Upper lobe of right lung (tissue), 1 donor: Measurements from ENCODE around the gene HOGA1. TPM values are rescaled to one million over a fixed set of nuclear protein-coding genes. Genes with fewer than 3 reads are reported as not detected.

Experiments used
- ATAC-seq: fragments of 200-7000 bp; cut with Tn5 transposase; one replicate; pipeline ENCODE4 v1.9.1; 2020; ENCODE audit warnings: mild to moderate bottlenecking, moderate library complexity
- DNase-seq: peaks from one replicate; pipeline ENCODE4 v3.0.0-alpha.2; 2020
- H3K27ac ChIP-seq: fragments of 200-600 bp; one replicate; pipeline ENCODE4 v1.8.0; 2022
- H3K27me3 ChIP-seq: fragments of 200-600 bp; one replicate; pipeline ENCODE4 v1.8.0; 2022; ENCODE audit warnings: mild to moderate bottlenecking
- H3K36me3 ChIP-seq: fragments of 200-600 bp; one replicate; pipeline ENCODE4 v1.8.0; 2022
- H3K4me1 ChIP-seq: fragments of 200-600 bp; one replicate; pipeline ENCODE4 v1.8.0; 2022
- H3K4me3 ChIP-seq: fragments of 200-600 bp; one replicate; pipeline ENCODE4 v1.8.0; 2022; ENCODE audit warnings: mild to moderate bottlenecking
- H3K9me3 ChIP-seq: fragments of 200-600 bp; one replicate; pipeline ENCODE4 v1.8.0; 2022
- CTCF ChIP-seq: fragments of 200-600 bp; IDR thresholded peaks from one replicate; pipeline ENCODE4 v1.8.0; 2022; ENCODE audit warnings: antibody characterized with exemption
- intact Hi-C: fragments of 100-400 bp; cut with DNase I; formaldehyde crosslinking; loops from one replicate; pipeline ENCODE4 v1.11.0; 2022
- total RNA-seq: library from RNA; stranded (reverse); fragmentation: NEBNext Ultra II Directional; extraction: Animal tissue kit (Norgen Biotek cat#: 25700); gene quantifications from one replicate; pipeline ENCODE4 v1.2.1, GENCODE V29; 2021
- donor health status: DM: no; HTN: yes; CAD: no; lungs with severe emphysema.

HOGA1 gene
- total RNA-seq, 1 donor from 2014 or later, result 2.3 TPM

- no peak overlapping the region for H3K27ac ChIP-seq
- no peaks in the 10 kb centered on the region for H3K36me3 ChIP-seq
- no peak for TF ChIP-seq CTCF
- no peaks in the 10 kb centered on the region for H3K4me1 ChIP-seq
- intact Hi-C loops, result no loop called here
- ATAC-seq (no peak), DNase-seq (no peak)
- no peaks in the 10 kb centered on the region for H3K9me3 ChIP-seq
- H3K4me3 ChIP-seq, result no peak overlapping the region
- H3K27me3 ChIP-seq, result no peaks in the 10 kb centered on the region
Measured at GRCh38 chr10:97590082-97590747, 6.0 kb downstream of the HOGA1 start.

- no peaks in the 10 kb centered on the region for H3K36me3 ChIP-seq
- no peak for TF ChIP-seq CTCF
- no peak for DNase-seq
- no peaks in the 10 kb centered on the region for H3K27me3 ChIP-seq
- no peak overlapping the region for H3K27ac ChIP-seq
- intact Hi-C loops, result no loop called here
- H3K4me3 ChIP-seq, result no peak overlapping the region
- ATAC-seq, result no peak
- no peaks in the 10 kb centered on the region for H3K9me3 ChIP-seq
- H3K4me1 ChIP-seq, result no peaks in the 10 kb centered on the region
Measured at GRCh38 chr10:97590748-97591495, 6.7 kb downstream of the HOGA1 start.

GRCh38 chr10:97593421-97593820, 9.2 kb downstream of the HOGA1 start:
- TF ChIP-seq CTCF, result no peak
- Histone ChIP-seq H3K4me1 (no peaks in the 10 kb centered on the region), H3K4me3 (no peak overlapping the region), H3K27ac (no peak overlapping the region), H3K27me3 (no peaks in the 10 kb centered on the region), H3K9me3 (no peaks in the 10 kb centered on the region), H3K36me3 (no peaks in the 10 kb centered on the region)
- ATAC-seq (no peak), DNase-seq (no peak)
- intact Hi-C loops, result no loop called here

DNA sequence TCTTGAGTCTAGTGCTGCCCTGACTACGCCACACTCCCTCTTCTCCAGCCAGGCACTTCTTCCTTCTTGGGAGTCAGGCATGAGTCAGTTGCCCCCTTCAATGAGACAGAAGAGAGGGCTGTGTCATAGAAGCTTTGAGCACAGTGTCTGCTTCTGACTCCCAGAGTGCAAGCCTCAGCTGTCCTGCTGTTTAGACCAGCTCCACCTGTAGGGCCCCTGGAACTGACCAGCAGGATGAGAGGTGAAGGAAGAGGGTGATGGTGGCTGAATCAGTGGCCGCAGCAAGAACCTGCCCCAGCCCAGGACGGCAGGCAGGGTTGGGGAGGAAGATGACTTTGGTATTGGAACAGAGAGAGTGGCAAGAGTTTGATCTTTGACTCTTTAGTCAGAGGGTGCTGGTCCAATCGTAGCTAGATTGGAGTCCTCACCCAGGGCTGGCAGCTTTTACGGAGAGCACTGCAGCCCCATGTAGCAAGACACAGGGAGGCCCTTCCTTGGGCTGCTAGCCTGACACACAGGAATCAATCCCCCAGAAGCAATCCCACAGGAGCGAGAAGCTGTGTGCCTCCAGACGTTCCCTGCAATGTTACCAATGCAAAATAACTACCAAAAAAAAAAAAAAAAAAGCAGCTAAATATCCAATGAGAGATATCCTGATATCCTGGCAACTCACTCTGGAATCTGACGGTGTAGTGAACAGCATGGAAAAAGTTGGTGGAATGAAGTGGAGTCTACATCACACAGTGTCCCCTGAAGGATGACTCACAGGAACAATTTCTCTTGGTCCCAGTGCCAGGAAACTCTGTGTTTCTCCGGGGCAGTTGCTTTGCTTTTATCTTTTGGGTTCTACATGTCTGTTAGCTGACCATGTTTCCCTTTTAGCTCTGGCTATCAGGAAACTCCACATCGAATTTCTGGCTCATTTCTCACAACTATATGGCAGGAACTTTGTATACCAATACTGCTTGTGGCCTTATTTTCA, 12.2 kb downstream of the HOGA1 start:
- H3K4me1 ChIP-seq, result no peaks in the 10 kb centered on the region
- intact Hi-C loops, result no loop called here
- H3K27ac ChIP-seq, result peak overlapping the region; percentile 44
- peak; percentile 76 for ATAC-seq
- TF ChIP-seq CTCF, result no peak
- no peak for DNase-seq
- H3K4me3 ChIP-seq, result no peak overlapping the region
- no peaks in the 10 kb centered on the region for H3K9me3 ChIP-seq
- no peaks in the 10 kb centered on the region for H3K36me3 ChIP-seq
- no peaks in the 10 kb centered on the region for H3K27me3 ChIP-seq

DNA sequence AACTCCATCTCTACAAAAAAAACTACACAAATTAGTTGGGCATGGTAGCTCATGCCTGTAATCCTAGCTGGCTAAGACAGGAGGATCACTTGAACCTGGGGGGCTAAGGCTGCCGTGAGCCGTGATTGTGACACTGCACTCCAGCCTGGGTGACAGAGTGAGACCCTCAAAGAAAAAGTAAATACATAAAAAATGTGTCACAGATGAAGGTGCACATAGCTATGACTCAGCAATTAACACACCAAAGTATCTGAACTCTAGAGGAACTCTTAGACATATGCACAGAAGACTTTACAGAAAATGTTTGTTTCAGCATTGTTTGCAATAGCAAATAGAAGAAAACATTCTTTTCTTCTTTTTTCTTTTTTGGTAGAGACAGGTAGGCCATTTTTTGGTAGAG, 13.6 kb downstream of the HOGA1 start:
- no peak overlapping the region for H3K4me3 ChIP-seq
- no peak for ATAC-seq
- H3K27me3 ChIP-seq, result no peaks in the 10 kb centered on the region
- no peaks in the 10 kb centered on the region for H3K36me3 ChIP-seq
- intact Hi-C loops, result no loop called here
- no peak for DNase-seq
- peak overlapping the region; percentile 6 for H3K27ac ChIP-seq
- no peak for TF ChIP-seq CTCF
- no peaks in the 10 kb centered on the region for H3K9me3 ChIP-seq
- no peaks in the 10 kb centered on the region for H3K4me1 ChIP-seq
